PC-9 (cell line): ENCODE data around the gene ANKRD10.

Experiments
- EZH2 ChIP-seq: fragments of 200-600 bp; sonication (generic); IDR thresholded peaks from 2 replicates; pipeline ENCODE4 v1.8.0; 2017; ENCODE audit warnings: antibody characterized with exemption, low read depth
- TF ChIP-seq, protein P1 (sequence below): fragments of 200-600 bp; sonication (generic); conservative IDR thresholded peaks from 2 replicates; pipeline ENCODE4 v1.6.1; 2017; ENCODE audit warnings: mixed run types, antibody characterized with exemption, mild to moderate bottlenecking, moderate library complexity

DNA sequence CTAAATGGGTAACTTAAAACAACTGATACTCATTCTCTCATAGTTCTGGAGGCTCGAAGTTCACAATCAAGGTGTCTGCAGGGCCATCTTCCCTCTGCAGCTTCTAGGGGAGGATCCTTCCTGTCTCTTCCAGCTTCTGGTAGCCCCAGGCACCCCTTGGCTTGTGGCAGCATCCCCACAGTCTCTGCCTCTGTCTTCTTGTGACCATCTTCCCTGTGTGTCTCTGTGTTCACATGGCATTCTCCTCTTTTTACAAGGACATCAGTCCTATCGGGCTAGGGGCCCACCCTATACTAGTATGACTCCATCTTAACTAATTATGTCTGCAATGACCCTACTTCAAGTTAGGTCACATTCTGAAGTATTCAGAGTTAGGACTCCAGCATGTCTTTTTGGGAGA is 73.5 kb downstream of the ANKRD10 start:
- TF ChIP-seq, protein P1, sequence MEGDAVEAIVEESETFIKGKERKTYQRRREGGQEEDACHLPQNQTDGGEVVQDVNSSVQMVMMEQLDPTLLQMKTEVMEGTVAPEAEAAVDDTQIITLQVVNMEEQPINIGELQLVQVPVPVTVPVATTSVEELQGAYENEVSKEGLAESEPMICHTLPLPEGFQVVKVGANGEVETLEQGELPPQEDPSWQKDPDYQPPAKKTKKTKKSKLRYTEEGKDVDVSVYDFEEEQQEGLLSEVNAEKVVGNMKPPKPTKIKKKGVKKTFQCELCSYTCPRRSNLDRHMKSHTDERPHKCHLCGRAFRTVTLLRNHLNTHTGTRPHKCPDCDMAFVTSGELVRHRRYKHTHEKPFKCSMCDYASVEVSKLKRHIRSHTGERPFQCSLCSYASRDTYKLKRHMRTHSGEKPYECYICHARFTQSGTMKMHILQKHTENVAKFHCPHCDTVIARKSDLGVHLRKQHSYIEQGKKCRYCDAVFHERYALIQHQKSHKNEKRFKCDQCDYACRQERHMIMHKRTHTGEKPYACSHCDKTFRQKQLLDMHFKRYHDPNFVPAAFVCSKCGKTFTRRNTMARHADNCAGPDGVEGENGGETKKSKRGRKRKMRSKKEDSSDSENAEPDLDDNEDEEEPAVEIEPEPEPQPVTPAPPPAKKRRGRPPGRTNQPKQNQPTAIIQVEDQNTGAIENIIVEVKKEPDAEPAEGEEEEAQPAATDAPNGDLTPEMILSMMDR, result no peak
- no peak for TF ChIP-seq EZH2
